Fibroblast of peridontal ligament (primary cell): ENCODE measurements around the gene NES.

ENCODE experiments used
- DNase-seq: peaks from one replicate; pipeline ENCODE4 v3.0.0-alpha.2; 2010; ENCODE audit errors: extremely low read depth

Gene NES

GRCh38 chr1:156680056-156680455 is 2.8 kb upstream of the NES start:
- no peak for DNase-seq

GRCh38 chr1:156677616-156678596 is 699 bp upstream of the NES start:
- peak; percentile 89 for DNase-seq

GRCh38 chr1:156676114-156676819 is 940 bp downstream of the NES start:
- DNase-seq, result no peak

- DNase-seq, result peak; percentile 52
Observed at GRCh38 chr1:156675210-156676113, 1.7 kb downstream of the NES start.

GRCh38 chr1:156673387-156674121 is 3.7 kb downstream of the NES start:
- DNase-seq, result no peak

- no peak for DNase-seq
Observed at GRCh38 chr1:156671804-156672203, 5.4 kb downstream of the NES start.

- no peak for DNase-seq
Observed at GRCh38 chr1:156670791-156671190, 6.4 kb downstream of the NES start.

- no peak for DNase-seq
Observed at GRCh38 chr1:156670359-156670758, 6.8 kb downstream of the NES start.

GRCh38 chr1:156669794-156670193 is 7.4 kb downstream of the NES start:
- no peak for DNase-seq

GRCh38 chr1:156668801-156669637 is 8.2 kb downstream of the NES start:
- DNase-seq, result no peak

- DNase-seq, result no peak
Observed at GRCh38 chr1:156667968-156668709, 9.1 kb downstream of the NES start.

- peak; percentile 54 for DNase-seq
Observed at GRCh38 chr1:156667610-156667967, 9.6 kb downstream of the NES start.

GRCh38 chr1:156666862-156667609 is 10.2 kb downstream of the NES start:
- DNase-seq, result no peak

GRCh38 chr1:156665539-156665938 is 11.7 kb downstream of the NES start:
- no peak for DNase-seq

GRCh38 chr1:156664767-156665411 is 12.3 kb downstream of the NES start:
- DNase-seq, result peak; percentile 31

GRCh38 chr1:156664046-156664766 is 13.0 kb downstream of the NES start:
- DNase-seq, result peak; percentile 30

- DNase-seq, result no peak
Observed at GRCh38 chr1:156663178-156663577, 14.0 kb downstream of the NES start.

- DNase-seq, result no peak
Observed at GRCh38 chr1:156662800-156663055, 14.5 kb downstream of the NES start.
